Hepatic stellate cell (primary cell): ENCODE data around the gene INPP4B.

Source experiments
- DNase-seq: peaks from one replicate; pipeline ENCODE4 v3.0.0; 2011; ENCODE audit warnings: low spot score

Gene INPP4B

GRCh38 chr4:142287371-142287770, 558.7 kb downstream of the INPP4B start:
- DNase-seq = no peak

- no peak for DNase-seq
Observed at GRCh38 chr4:142285222-142285583, 560.9 kb downstream of the INPP4B start.

GRCh38 chr4:142284402-142285221, 561.5 kb downstream of the INPP4B start:
- DNase-seq = no peak

- no peak for DNase-seq
Observed at GRCh38 chr4:142282870-142283431, 563.1 kb downstream of the INPP4B start.

GRCh38 chr4:142281999-142282398, 564.1 kb downstream of the INPP4B start:
- no peak for DNase-seq

GRCh38 chr4:142278663-142279062, 567.4 kb downstream of the INPP4B start:
- DNase-seq = no peak

GRCh38 chr4:142278171-142278570, 567.9 kb downstream of the INPP4B start:
- no peak for DNase-seq

GRCh38 chr4:142274137-142274536, 572.0 kb downstream of the INPP4B start:
- no peak for DNase-seq

- DNase-seq = no peak
Observed at GRCh38 chr4:142272452-142272851, 573.6 kb downstream of the INPP4B start.

GRCh38 chr4:142271832-142272231, 574.3 kb downstream of the INPP4B start:
- DNase-seq = no peak

GRCh38 chr4:142267101-142267500, 579.0 kb downstream of the INPP4B start:
- no peak for DNase-seq

- no peak for DNase-seq
Observed at GRCh38 chr4:142265946-142266345, 580.2 kb downstream of the INPP4B start.

- peak; percentile 19 for DNase-seq
Observed at GRCh38 chr4:142265536-142265935, 580.6 kb downstream of the INPP4B start.

- DNase-seq = peak; percentile 29
Observed at GRCh38 chr4:142264961-142265360, 581.1 kb downstream of the INPP4B start.

GRCh38 chr4:142262956-142263355, 583.1 kb downstream of the INPP4B start:
- DNase-seq = no peak

GRCh38 chr4:142248946-142249345, 597.2 kb downstream of the INPP4B start:
- DNase-seq = peak; percentile 73

GRCh38 chr4:142243255-142243654, 602.8 kb downstream of the INPP4B start:
- no peak for DNase-seq

- DNase-seq = no peak
Observed at GRCh38 chr4:142242156-142242555, 603.9 kb downstream of the INPP4B start.

GRCh38 chr4:142238589-142238988, 607.5 kb downstream of the INPP4B start:
- no peak for DNase-seq

GRCh38 chr4:142236268-142236667, 609.8 kb downstream of the INPP4B start:
- DNase-seq = no peak

GRCh38 chr4:142231787-142232186, 614.3 kb downstream of the INPP4B start:
- no peak for DNase-seq

- no peak for DNase-seq
Observed at GRCh38 chr4:142230991-142231390, 615.1 kb downstream of the INPP4B start.

GRCh38 chr4:142226014-142226413, 620.1 kb downstream of the INPP4B start:
- DNase-seq = no peak

GRCh38 chr4:142222127-142222526, 624.0 kb downstream of the INPP4B start:
- no peak for DNase-seq
